Measurements from ENCODE around the gene IRAK3. TPM values are rescaled to one million over a fixed set of nuclear protein-coding genes. Genes with fewer than 3 reads are reported as not detected.

IRAK3 gene
- total RNA-seq, 4 donors from 2014 or later, result 5.6 to 13.8 (median 6.7) TPM

DNA sequence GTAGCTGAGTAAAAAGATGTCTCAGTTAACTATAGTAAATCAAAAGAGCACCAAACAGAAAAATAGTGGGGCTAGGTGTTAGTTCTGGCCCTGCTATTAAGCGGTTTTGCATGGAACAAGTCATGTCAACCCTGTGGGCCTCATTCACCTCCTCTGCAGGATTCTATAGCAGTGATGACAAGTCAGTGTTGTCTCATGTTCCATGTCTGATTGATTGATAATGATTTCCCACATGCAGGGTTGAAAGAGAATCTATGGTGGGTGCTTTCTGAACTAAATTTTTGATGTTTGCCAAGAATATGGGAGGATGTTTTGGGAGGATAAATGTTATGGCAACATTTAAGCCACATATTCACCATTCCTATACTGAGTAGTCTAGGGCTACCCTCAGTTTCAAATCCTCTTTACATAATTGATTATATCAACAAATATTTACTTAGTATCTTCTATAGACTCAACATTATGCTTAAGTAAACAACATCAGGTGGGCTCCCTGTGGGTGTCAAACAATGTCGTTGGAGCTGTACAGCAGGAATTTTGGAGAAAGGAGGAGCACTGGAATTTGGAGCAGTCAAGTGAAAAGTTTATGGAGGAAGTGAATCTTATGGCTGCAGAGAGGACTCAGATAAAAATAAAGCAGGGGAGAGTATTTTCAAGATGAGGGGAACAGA lies 48.6 kb downstream of the IRAK3 start:
- H3K4me3 ChIP-seq, result no peak overlapping the region
- no peak overlapping the region for H3K27ac ChIP-seq
- H3K4me1 ChIP-seq, result peaks cover 0 to 7% (median 2%) of the 10 kb centered on the region in 4 donors
- H3K36me3 ChIP-seq, result no peaks in the 10 kb centered on the region
- 57 to 60% methylated on average over 2 of the region's 2 CpGs for WGBS, 2 donors (ENCODE audit: low coverage in 1 of 2)
- intact Hi-C loops (cut with DNase I; ENCODE audit: low total_unique reads) (no loop called here), in situ Hi-C loops (cut with MboI; ENCODE audit: low pct_ligation_motif_present in 1 of 4, low pct_unique_long_range_greater_than_20kb in 1 of 4, low sequenced_read_pairs in 3 of 4) (no loop called here)
- H3K27me3 ChIP-seq, result no peaks in the 10 kb centered on the region
- no peak for DNase-seq
- TF ChIP-seq EP300 (IDR thresholded peaks at IDR 0.05; ENCODE audit: low read depth) (no peak), POLR2AphosphoS5 (IDR thresholded peaks at IDR 0.05) (no peak), POLR2A (IDR thresholded peaks at IDR 0.05) (no peak)
- TF ChIP-seq, protein P1, sequence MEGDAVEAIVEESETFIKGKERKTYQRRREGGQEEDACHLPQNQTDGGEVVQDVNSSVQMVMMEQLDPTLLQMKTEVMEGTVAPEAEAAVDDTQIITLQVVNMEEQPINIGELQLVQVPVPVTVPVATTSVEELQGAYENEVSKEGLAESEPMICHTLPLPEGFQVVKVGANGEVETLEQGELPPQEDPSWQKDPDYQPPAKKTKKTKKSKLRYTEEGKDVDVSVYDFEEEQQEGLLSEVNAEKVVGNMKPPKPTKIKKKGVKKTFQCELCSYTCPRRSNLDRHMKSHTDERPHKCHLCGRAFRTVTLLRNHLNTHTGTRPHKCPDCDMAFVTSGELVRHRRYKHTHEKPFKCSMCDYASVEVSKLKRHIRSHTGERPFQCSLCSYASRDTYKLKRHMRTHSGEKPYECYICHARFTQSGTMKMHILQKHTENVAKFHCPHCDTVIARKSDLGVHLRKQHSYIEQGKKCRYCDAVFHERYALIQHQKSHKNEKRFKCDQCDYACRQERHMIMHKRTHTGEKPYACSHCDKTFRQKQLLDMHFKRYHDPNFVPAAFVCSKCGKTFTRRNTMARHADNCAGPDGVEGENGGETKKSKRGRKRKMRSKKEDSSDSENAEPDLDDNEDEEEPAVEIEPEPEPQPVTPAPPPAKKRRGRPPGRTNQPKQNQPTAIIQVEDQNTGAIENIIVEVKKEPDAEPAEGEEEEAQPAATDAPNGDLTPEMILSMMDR (IDR thresholded peaks at IDR 0.05), result no peak
- no peaks in the 10 kb centered on the region for H3K9me3 ChIP-seq

DNA sequence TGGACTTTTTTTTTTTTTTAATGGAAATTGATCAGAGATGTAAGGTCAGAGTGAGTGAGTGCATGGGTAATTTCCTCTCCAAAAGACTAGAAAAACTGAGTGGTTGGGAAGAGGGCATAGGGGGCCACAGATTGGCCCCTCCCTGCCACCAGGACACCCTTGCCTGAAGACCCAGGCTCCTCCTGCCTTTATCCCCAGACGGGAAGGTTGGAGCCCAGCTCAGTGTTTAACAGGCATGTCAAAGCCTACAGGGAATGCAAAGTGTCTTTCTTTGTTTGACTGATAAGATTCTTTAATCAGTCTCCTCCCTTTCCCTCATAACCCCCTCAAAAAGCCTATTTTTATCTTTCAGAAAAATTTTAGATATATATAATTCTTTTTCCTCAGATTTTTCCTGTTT lies 50.3 kb downstream of the IRAK3 start:
- Histone ChIP-seq H3K4me3 (no peak overlapping the region), H3K9me3 (no peaks in the 10 kb centered on the region), H3K27ac (no peak overlapping the region), H3K36me3 (no peaks in the 10 kb centered on the region), H3K27me3 (no peaks in the 10 kb centered on the region), H3K4me1 (peaks cover 0 to 7% (median 2%) of the 10 kb centered on the region in 4 donors)
- in situ Hi-C loops (cut with MboI; ENCODE audit: low pct_ligation_motif_present in 1 of 4, low pct_unique_long_range_greater_than_20kb in 1 of 4, low sequenced_read_pairs in 3 of 4), result no loop called here
- TF ChIP-seq, protein P1 (IDR thresholded peaks at IDR 0.05), result no peak
- no peak for TF ChIP-seq EP300 (IDR thresholded peaks at IDR 0.05; ENCODE audit: low read depth)
- no peak for TF ChIP-seq POLR2AphosphoS5 (IDR thresholded peaks at IDR 0.05)
- TF ChIP-seq POLR2A (IDR thresholded peaks at IDR 0.05), result no peak
- no peak for DNase-seq
- WGBS, 2 donors (ENCODE audit: low coverage in 1 of 2), result 63 to 86% methylated on average over 1 of the region's 1 CpG
- intact Hi-C loops (cut with DNase I; ENCODE audit: low total_unique reads), result no loop called here

DNA sequence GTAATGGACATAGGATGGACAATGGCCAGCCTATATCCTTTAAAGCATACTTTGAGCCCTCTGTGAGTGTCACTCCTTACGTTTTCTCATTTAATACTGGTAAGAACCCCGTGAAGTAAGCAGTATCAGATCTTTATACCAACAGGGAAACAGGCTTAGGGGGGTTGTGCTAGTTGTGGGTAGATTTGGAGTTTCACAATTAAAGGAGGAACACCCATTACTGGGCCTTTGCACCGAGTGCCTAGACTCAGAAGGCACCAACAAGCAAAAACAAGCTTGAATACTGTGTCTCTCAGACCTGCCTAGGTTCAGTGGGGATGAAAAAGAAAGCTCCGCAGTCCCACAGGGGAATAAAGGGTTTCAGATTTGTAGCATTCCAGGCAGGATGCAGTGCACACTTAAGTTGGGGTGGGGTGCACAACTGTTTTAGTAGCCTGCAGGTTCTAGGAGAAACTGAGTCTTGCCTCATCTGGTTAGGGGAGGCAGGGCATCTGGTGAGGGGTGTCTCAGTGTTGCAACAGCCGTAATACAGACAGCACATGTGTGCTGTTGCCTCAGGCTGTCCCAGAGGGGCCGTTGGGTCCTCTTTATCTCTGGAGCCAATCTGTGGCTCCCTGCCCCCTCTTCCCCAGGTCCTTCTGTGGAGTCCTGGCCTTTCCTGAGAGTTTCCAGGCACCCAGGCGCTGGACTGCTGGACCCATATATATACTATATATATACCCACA lies 51.2 kb downstream of the IRAK3 start:
- in situ Hi-C loops (cut with MboI; ENCODE audit: low pct_ligation_motif_present in 1 of 4, low pct_unique_long_range_greater_than_20kb in 1 of 4, low sequenced_read_pairs in 3 of 4), result no loop called here
- no peaks in the 10 kb centered on the region for H3K9me3 ChIP-seq
- TF ChIP-seq POLR2AphosphoS5 (IDR thresholded peaks at IDR 0.05), result no peak
- TF ChIP-seq, protein P1 (IDR thresholded peaks at IDR 0.05), result no peak
- TF ChIP-seq POLR2A (IDR thresholded peaks at IDR 0.05), result no peak
- no peak for TF ChIP-seq EP300 (IDR thresholded peaks at IDR 0.05; ENCODE audit: low read depth)
- no peaks in the 10 kb centered on the region for H3K36me3 ChIP-seq
- DNase-seq, result no peak
- H3K27me3 ChIP-seq, result no peaks in the 10 kb centered on the region
- H3K4me3 ChIP-seq, result no peak overlapping the region
- no peak overlapping the region for H3K27ac ChIP-seq
- WGBS, 2 donors (ENCODE audit: low coverage in 1 of 2), result 67 to 80% methylated on average over 1 to 7 of the region's 7 CpGs
- intact Hi-C loops (cut with DNase I; ENCODE audit: low total_unique reads), result no loop called here
- peaks cover 0 to 7% (median 2%) of the 10 kb centered on the region in 4 donors for H3K4me1 ChIP-seq

DNA sequence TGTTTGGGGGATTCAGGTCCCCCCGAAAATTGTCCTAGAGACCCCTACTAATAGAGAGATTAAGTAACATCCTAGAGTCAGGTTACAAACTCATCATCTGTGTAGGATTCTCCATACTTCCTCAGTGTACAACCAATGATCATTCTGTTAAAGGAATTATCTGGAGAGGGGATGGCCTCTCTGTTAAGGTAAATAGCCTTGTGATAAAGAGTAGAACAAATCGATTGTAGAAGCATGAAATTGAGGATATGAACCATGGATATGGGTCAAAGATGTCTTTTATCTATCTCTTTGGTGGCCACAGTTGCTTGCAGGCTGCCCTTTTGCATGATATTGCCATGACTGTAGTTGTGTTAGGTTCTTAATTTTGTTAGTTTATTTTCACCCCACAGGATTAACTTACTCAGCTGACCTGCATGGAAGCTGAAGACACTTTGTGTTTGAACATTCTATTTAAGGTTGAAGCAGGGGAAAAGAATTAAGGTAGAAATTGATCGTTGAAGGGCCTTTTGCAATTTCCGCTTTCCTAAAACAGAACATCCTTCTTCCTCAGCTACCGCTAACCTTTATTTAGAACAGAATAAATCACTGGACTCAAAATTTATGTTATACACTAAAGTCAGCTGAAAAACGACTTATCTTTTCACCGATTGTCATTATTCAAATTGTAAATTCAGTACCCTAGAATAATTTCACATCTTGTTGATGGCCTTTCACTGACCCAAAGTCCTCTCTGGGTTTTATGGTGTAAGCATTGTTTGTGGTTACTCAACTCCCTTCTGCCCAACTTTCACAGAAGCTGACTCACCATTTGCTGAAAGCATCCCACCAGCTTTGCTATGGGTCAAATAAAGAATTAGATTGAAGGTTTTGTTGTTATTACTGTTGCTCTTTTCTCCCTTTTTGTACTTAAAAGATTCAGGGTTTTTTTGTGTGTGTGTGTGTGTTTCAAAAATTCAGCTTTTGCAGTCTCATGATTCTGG lies 52.3 kb downstream of the IRAK3 start:
- Histone ChIP-seq H3K36me3 (no peaks in the 10 kb centered on the region), H3K9me3 (no peaks in the 10 kb centered on the region), H3K4me3 (no peak overlapping the region), H3K27me3 (no peaks in the 10 kb centered on the region), H3K27ac (no peak overlapping the region), H3K4me1 (no peaks in the 10 kb centered on the region)
- in situ Hi-C loops (cut with MboI; ENCODE audit: low pct_ligation_motif_present in 1 of 4, low pct_unique_long_range_greater_than_20kb in 1 of 4, low sequenced_read_pairs in 3 of 4), result no loop called here
- intact Hi-C loops (cut with DNase I; ENCODE audit: low total_unique reads), result no loop called here
- DNase-seq, result no peak
- no peak for TF ChIP-seq EP300 (IDR thresholded peaks at IDR 0.05; ENCODE audit: low read depth)
- 70 to 71% methylated on average over 7 of the region's 7 CpGs for WGBS, 2 donors (ENCODE audit: low coverage in 1 of 2)
